GM19193 (cell line): ENCODE results near the gene DPH1.

Source experiments
- POLR2A ChIP-seq: IDR thresholded peaks from 4 replicates; pipeline ENCODE4 v1.6.1; 2011; ENCODE audit not compliant: insufficient read depth, insufficient read length; ENCODE audit errors: extremely low read depth

DPH1 gene

GRCh38 chr17:2029911-2030778 lies at the start of gene DPH1:
TSS of gene DPH1 (plus strand) at chr17:2030153. CDS start at chr17:2030170, 17 bp downstream.
- peak; percentile 64 for TF ChIP-seq POLR2A

DNA sequence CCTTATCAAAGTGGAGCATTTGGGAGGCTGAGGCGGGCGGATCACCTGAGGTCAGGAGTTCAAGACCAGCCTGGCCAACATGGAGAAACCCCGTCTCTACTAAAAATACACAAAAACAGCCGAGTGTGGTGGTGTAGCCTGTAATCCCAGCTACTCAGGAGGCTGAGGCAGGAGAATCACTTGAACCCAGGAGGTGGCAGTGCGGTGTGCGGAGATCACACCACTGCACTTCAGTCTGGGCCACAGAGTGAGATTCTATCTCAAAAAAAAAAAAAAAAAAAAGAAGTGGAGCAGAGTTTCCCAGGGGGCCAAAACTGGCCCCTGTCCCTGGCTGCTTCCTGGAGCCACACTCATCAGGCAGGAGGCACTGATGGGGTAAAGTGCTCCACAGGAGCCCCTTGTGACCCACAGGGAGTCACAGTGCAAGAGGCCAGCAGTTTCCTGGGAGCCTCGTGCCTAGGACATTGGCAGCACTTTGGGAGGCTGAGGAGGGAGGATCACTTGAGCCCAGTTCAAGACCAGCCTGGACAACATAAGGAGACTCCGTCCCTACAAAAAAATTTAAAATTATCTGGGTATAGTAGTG lies 49.2 kb upstream of the DPH1 start:
- TF ChIP-seq POLR2A: no peak

DNA sequence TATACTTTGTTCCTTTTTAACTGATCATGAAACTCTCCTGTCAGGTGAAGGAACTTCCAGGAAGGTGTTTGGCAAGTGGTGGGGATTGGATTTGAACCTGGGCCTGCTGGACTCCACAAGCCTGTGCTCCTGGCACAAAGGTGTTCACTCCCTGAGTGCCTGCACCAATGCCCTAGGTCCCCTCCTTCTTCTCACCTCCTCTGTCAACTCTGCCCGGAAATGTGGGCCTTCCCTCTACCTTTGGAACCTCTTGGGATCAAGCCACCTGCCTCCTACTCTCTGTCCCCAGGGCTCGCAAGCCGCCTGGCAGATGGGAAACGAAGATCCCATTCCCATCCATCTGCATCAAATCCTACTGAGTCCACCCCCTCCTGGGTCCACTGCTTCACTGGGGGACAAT lies 44.9 kb upstream of the DPH1 start:
- TF ChIP-seq POLR2A: no peak

GRCh38 chr17:1985686-1986085 lies 44.3 kb upstream of the DPH1 start:
- TF ChIP-seq POLR2A: no peak

DNA sequence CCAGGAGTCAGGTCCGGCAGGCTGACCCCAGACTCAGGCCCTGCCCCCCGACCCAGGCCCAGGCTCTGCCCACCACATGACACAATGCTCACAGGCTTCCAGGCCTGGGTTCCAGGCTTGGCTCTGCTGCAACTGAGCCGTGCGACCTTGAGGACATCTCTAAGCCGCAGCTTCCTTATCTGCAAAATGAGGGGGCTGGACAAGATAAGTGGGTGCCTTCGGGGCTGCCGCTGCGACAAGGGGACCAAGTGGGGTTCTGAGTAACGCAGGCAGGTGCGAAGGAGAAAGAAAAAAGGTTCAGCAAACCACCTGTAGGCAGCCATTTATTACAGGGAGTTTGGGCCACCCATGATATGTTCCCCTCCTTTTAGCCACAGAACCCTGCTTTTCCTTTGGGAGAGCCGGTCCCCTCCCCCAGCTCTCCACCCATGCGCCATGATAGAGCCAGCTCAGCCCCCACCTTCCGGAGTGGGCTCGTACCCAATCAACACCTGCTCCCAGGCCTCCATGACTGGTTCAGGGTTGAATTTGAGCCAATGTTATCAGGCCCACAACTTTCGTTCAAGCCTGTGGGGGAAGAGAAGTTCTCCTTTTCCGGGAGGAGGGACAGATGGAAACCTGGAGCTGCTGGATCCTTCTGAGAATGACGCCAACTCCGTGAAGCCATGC lies 43.0 kb upstream of the DPH1 start:
- no peak for TF ChIP-seq POLR2A

DNA sequence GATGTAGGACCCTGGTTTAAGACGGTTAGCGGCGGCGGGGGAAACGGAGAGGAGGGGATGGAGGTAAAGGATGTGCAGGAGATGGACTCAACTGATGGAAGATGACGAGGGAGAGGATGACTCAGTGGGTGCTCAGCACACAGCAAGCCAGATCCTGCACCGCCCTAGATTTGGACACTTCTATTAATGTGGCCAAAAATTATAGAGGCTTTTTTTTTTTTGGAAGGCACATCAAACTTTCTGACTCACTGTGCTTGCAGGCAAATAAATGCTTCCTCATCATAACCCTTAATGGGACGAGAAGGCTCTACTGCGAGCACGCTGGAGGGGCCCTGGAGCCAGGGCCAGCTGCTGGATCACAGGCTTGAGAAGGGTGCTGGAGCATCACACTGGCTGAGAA lies 40.8 kb upstream of the DPH1 start:
- no peak for TF ChIP-seq POLR2A

GRCh38 chr17:1992541-1992940 lies 37.4 kb upstream of the DPH1 start:
- TF ChIP-seq POLR2A: no peak

DNA sequence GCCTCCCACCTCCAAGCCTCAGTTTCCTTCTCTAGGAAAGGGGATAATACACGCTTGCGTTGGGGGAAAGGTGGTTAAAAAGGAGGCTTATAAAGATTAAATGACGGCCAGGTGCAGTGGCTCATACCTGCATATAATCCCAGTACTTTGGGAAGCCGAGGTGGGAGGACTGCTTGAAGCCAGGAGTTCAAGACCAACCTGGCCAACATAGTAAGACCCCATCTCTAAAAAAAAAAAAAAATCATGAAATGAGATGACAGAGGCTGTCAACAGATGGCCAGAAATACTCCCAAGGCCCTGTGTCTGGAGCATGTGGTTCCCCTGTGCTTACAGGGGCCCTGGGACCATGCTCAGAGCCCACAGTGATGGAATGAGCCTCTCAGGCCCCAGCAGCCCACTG lies 35.2 kb upstream of the DPH1 start:
- no peak for TF ChIP-seq POLR2A

GRCh38 chr17:1995321-1995892 lies 34.5 kb upstream of the DPH1 start:
- TF ChIP-seq POLR2A: no peak

GRCh38 chr17:1995907-1996799 lies 33.8 kb upstream of the DPH1 start:
- TF ChIP-seq POLR2A: no peak

- TF ChIP-seq POLR2A: no peak
Observed at GRCh38 chr17:1996800-1997288, 33.1 kb upstream of the DPH1 start.

- no peak for TF ChIP-seq POLR2A
Observed at GRCh38 chr17:1997289-1997926, 32.5 kb upstream of the DPH1 start.

DNA sequence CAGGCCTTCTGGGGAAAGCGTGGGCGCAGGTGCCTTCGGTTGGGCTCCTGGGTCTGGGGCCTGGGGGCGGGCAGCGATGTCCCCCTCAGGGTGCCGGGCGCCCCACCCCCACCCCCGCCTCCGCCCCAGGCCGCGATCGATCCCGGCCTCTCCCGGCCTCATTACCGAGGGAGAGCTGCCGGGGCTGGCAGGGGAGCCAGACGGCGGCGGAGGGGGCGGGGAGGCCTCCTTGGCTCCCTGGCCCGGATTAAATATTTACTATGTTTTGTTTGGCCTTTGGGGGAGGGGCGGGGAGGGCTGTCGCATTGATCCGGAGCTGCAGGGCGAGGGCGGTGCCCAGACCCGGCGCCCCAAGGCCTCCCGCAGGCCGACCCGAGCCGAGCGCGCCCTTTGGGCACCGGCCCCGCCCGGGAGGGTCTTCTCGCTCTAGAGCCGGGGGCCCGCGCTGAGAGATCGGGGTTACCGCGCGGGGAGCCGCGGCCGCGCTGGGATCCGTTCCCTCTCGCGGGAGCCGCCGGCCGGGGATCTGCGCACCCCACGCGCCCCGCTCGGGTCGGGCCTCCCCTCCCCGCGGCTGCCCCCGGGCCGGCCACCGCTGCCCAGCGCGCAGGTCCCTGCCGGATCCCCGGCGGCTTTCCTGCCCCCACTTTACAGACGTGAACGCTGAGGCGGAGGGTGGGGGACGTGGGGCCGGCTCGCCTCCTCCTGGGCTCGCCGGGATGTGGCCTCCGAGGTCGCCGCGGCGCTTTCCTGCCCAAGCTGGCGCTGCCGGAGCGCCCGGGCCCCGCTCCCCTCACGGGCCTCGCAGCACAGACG lies 31.8 kb upstream of the DPH1 start:
- TF ChIP-seq POLR2A: no peak
